Urothelium cell line (cell line): ENCODE measurements around the gene C4BPB.
"Not testable (repeated sequence)": the region's sequence is repeated elsewhere in the genome, so short reads cannot be mapped to it uniquely, and the experiment has no call there.

Experiments
- DNase-seq: peaks from one replicate; pipeline ENCODE4 v3.0.0; 2011; ENCODE audit warnings: low spot score, mixed read lengths
- FAIRE-seq: peaks from 2 replicates; lab custom pipeline; 2011; peaks lifted over from hg19 to GRCh38; lab: Jason Lieb, UNC

C4BPB gene

GRCh38 chr1:207088701-207089626 lies at the start of gene C4BPB:
TSS of gene C4BPB (plus strand) at chr1:207088860. CDS start at chr1:207089532, 672 bp downstream.
- FAIRE-seq (no peak), DNase-seq (peak; percentile 40)

- DNase-seq: no peak
- FAIRE-seq: no peak
Measured at GRCh38 chr1:207039380-207040180, 49.1 kb upstream of the C4BPB start.

GRCh38 chr1:207040181-207040533 lies 48.5 kb upstream of the C4BPB start:
- DNase-seq (no peak), FAIRE-seq (no peak)

- DNase-seq, FAIRE-seq: not testable (repeated sequence)
Measured at GRCh38 chr1:207041397-207041796, 47.3 kb upstream of the C4BPB start.

- FAIRE-seq (no peak), DNase-seq (no peak)
Measured at GRCh38 chr1:207045453-207045852, 43.2 kb upstream of the C4BPB start.

- DNase-seq (no peak), FAIRE-seq (no peak)
Measured at GRCh38 chr1:207047505-207047904, 41.2 kb upstream of the C4BPB start.

- DNase-seq (no peak), FAIRE-seq (no peak)
Measured at GRCh38 chr1:207048041-207048440, 40.6 kb upstream of the C4BPB start.

- DNase-seq: no peak
- FAIRE-seq: no peak
Measured at GRCh38 chr1:207049054-207049453, 39.6 kb upstream of the C4BPB start.

- FAIRE-seq (no peak), DNase-seq (no peak)
Measured at GRCh38 chr1:207049514-207049913, 39.1 kb upstream of the C4BPB start.

GRCh38 chr1:207049974-207050391 lies 38.7 kb upstream of the C4BPB start:
- DNase-seq: no peak
- FAIRE-seq: no peak

GRCh38 chr1:207050480-207051190 lies 38.0 kb upstream of the C4BPB start:
- FAIRE-seq: no peak

GRCh38 chr1:207051191-207051943 lies 37.3 kb upstream of the C4BPB start, which contains the start of gene YOD1:
TSS of gene YOD1 (minus strand) at chr1:207051208. CDS start at chr1:207051030, 178 bp downstream.
- FAIRE-seq: no peak
- peak; percentile 20 for DNase-seq

More at GRCh38 chr1:207050480-207051190, 38.0 kb upstream of the C4BPB start:
- DNase-seq: peak; percentile 92

GRCh38 chr1:207052911-207053769 lies 35.5 kb upstream of the C4BPB start, which contains the start of gene PFKFB2:
TSS of gene PFKFB2 (plus strand) at chr1:207053275. CDS start at chr1:207054718, 1,443 bp downstream.
- peak; percentile 98 for DNase-seq
- no peak for FAIRE-seq

GRCh38 chr1:207054491-207054890 lies 34.2 kb upstream of the C4BPB start:
- no peak for FAIRE-seq

GRCh38 chr1:207055386-207056001 lies 33.2 kb upstream of the C4BPB start:
- DNase-seq (no peak), FAIRE-seq (no peak)

More at GRCh38 chr1:207054491-207054890, 34.2 kb upstream of the C4BPB start:
- DNase-seq: no peak

- FAIRE-seq: no peak
Measured at GRCh38 chr1:207056673-207057072, 32.0 kb upstream of the C4BPB start.

GRCh38 chr1:207058252-207058651 lies 30.4 kb upstream of the C4BPB start:
- FAIRE-seq: no peak
- no peak for DNase-seq

More at GRCh38 chr1:207056673-207057072, 32.0 kb upstream of the C4BPB start:
- no peak for DNase-seq
